GM12878 (cell line): ENCODE results near the gene MYCBP2. TPM values are rescaled to one million over a fixed set of nuclear protein-coding genes. Genes with fewer than 3 reads are reported as not detected.

ENCODE experiments used
- ATAC-seq: fragments of 200-7000 bp; cut with Tn5 transposase; 3 replicates; pipeline ENCODE4 v1.9.1; 2020; ENCODE audit warnings: mild to moderate bottlenecking, moderate library complexity
- BruUV-seq: library from RNA; stranded (reverse); fragments of 400-500 nt; replicated peaks from 2 replicates; lab custom pipeline; 2021; lab: Mats Ljungman, UMichigan
- CTCF ChIA-PET: fragments of 300-600 bp; sonication (Branson Sonifier 250); formaldehyde crosslinking; extraction: SDS; loops from one replicate; lab custom pipeline; 2021; ENCODE audit warnings: inconsistent platforms; lab: Yijun Ruan, JAX
- POLR2A ChIA-PET: fragments of 350-600 bp; formaldehyde crosslinking; extraction: SDS; loops from one replicate; lab custom pipeline; 2021; ENCODE audit warnings: inconsistent platforms; lab: Charles Lee
- RAD21 ChIA-PET: fragments of 300-600 bp; sonication (Branson Sonifier 250); formaldehyde crosslinking; loops from one replicate; lab custom pipeline; 2023; ENCODE audit warnings: antibody characterized with exemption; ENCODE audit not compliant: unreplicated experiment; lab: Charles Lee
- SMC1A ChIA-PET: fragments of 300-600 bp; sonication (Branson Sonifier 250); formaldehyde crosslinking; loops from one replicate; lab custom pipeline; 2023; ENCODE audit not compliant: unreplicated experiment, uncharacterized antibody; lab: Charles Lee
- DNase-seq: peaks from one replicate; pipeline ENCODE4 v3.0.0-alpha.2; 2011; ENCODE audit warnings: low read depth, low spot score
- FAIRE-seq: peaks from 3 replicates; lab custom pipeline; 2011; peaks lifted over from hg19 to GRCh38; lab: Jason Lieb, UNC
- H2AFZ ChIP-seq: 2 replicates; pipeline ENCODE4 v1.6.0; 2011; ENCODE audit warnings: low read depth, low read length, control low read depth; ENCODE audit not compliant: control insufficient read depth
- H3K27ac ChIP-seq: 2 replicates; pipeline ENCODE4 v1.5.1; 2011; ENCODE audit warnings: control low read depth; ENCODE audit not compliant: control insufficient read depth, insufficient read depth
- H3K27me3 ChIP-seq, 2 experiments: replicated peaks in 1 of 2; 2 replicates each; pipeline versions ENCODE4 v1.6.0 to v1.6.1; 2011; ENCODE audit warnings: low read length in 1 of 2; ENCODE audit not compliant: control insufficient read depth in 2 of 2, insufficient read depth in 2 of 2
- H3K36me3 ChIP-seq, 2 experiments: 2 replicates each; pipeline ENCODE4 v1.5.1; 2011; ENCODE audit warnings: low read length in 1 of 2; ENCODE audit not compliant: control insufficient read depth in 2 of 2, insufficient read depth in 2 of 2
- H3K4me1 ChIP-seq: 2 replicates; pipeline ENCODE4 v1.6.1; 2011; ENCODE audit warnings: mild to moderate bottlenecking, low read length, moderate library complexity, mixed read lengths; ENCODE audit not compliant: control insufficient read depth, insufficient read depth
- H3K4me2 ChIP-seq: 2 replicates; pipeline ENCODE4 v1.6.0; 2011; ENCODE audit warnings: control low read depth; ENCODE audit not compliant: control insufficient read depth, insufficient read depth
- H3K4me3 ChIP-seq: fragments of 200-600 bp; sonication (generic); 2 replicates; pipeline ENCODE4 v1.5.1; 2016
- H3K79me2 ChIP-seq: 2 replicates; pipeline ENCODE4 v1.6.0; 2011; ENCODE audit warnings: low read length; ENCODE audit not compliant: control insufficient read depth, insufficient read depth
- H3K9ac ChIP-seq: 2 replicates; pipeline ENCODE4 v1.8.0; 2011; ENCODE audit warnings: low read length, control low read depth, mixed read lengths; ENCODE audit not compliant: control insufficient read depth, insufficient read depth
- H3K9me3 ChIP-seq: replicated peaks from 3 replicates; pipeline ENCODE4 v1.5.1; 2011; ENCODE audit warnings: mild to moderate bottlenecking, low read length; ENCODE audit not compliant: control insufficient read depth, insufficient read depth
- H4K20me1 ChIP-seq: 2 replicates; pipeline ENCODE4 v1.6.0; 2011; ENCODE audit not compliant: control insufficient read depth, insufficient read depth
- BRCA1 ChIP-seq: IDR thresholded peaks from 2 replicates; pipeline ENCODE4 v1.6.1; 2011; ENCODE audit warnings: low read depth, low read length, improper control_type of control experiment
- CBFB ChIP-seq: IDR thresholded peaks from 2 replicates; pipeline ENCODE4 v1.6.1; 2016; ENCODE audit warnings: antibody characterized with exemption, low read depth
- CBX3 ChIP-seq: fragments of 200-600 bp; sonication (generic); IDR thresholded peaks from 2 replicates; pipeline ENCODE4 v1.6.1; 2016; ENCODE audit warnings: low read depth, borderline replicate concordance
- EZH2 ChIP-seq: IDR thresholded peaks from 2 replicates; pipeline ENCODE4 v1.6.1; 2012; ENCODE audit warnings: low read depth, mild to moderate bottlenecking, control low read depth, inconsistent platforms, low read length, borderline replicate concordance; ENCODE audit not compliant: control insufficient read depth
- FOS ChIP-seq: IDR thresholded peaks from 3 replicates; pipeline ENCODE4 v1.6.1; 2011; ENCODE audit warnings: borderline replicate concordance; ENCODE audit not compliant: insufficient read length; ENCODE audit errors: extremely low read depth
- FOXK2 ChIP-seq: fragments of 450-650 bp; IDR thresholded peaks from 2 replicates; pipeline ENCODE4 v1.6.1; 2017; ENCODE audit warnings: mild to moderate bottlenecking, moderate library complexity
- HDAC2 ChIP-seq: fragments of 200-600 bp; sonication (generic); IDR thresholded peaks from 2 replicates; pipeline ENCODE4 v1.6.1; 2017
- HDGF ChIP-seq: fragments of 450-650 bp; IDR thresholded peaks from 2 replicates; pipeline ENCODE4 v1.6.1; 2016; ENCODE audit warnings: antibody characterized with exemption
- JUNB ChIP-seq: IDR thresholded peaks from 2 replicates; pipeline ENCODE4 v1.6.1; 2016; ENCODE audit warnings: antibody characterized with exemption, mild to moderate bottlenecking
- KDM1A ChIP-seq: fragments of 200-600 bp; sonication (generic); IDR thresholded peaks from 2 replicates; pipeline ENCODE4 v1.6.1; 2016; ENCODE audit warnings: borderline replicate concordance
- MTA2 ChIP-seq: fragments of 450-650 bp; IDR thresholded peaks from 2 replicates; pipeline ENCODE4 v1.6.1; 2016; ENCODE audit warnings: low read depth, mild to moderate bottlenecking, moderate library complexity
- MXI1 ChIP-seq: fragments of 150-350 bp; IDR thresholded peaks from 2 replicates; pipeline ENCODE4 v1.6.1; 2011; ENCODE audit warnings: low read depth, mild to moderate bottlenecking, inconsistent platforms, low read length, improper control_type of control experiment
- NR2F1 ChIP-seq: fragments of 450-650 bp; conservative IDR thresholded peaks from 2 replicates; pipeline ENCODE4 v1.6.1; 2017; ENCODE audit warnings: mild to moderate bottlenecking
- PAX8 ChIP-seq: fragments of 450-650 bp; IDR thresholded peaks from 2 replicates; pipeline ENCODE4 v1.6.1; 2017; ENCODE audit warnings: mild to moderate bottlenecking, moderate library complexity
- RCOR1 ChIP-seq: conservative IDR thresholded peaks from 2 replicates; pipeline ENCODE4 v1.6.1; 2012; ENCODE audit warnings: low read depth, low read length, improper control_type of control experiment
- STAT1 ChIP-seq: fragments of 450-650 bp; conservative IDR thresholded peaks from 2 replicates; pipeline ENCODE4 v1.6.1; 2014; ENCODE audit warnings: antibody characterized with exemption, mild to moderate bottlenecking
- STAT3 ChIP-seq: IDR thresholded peaks from 2 replicates; pipeline ENCODE4 v1.6.1; 2011; ENCODE audit warnings: low read depth, low read length, improper control_type of control experiment
- TBL1XR1 ChIP-seq: IDR thresholded peaks from 2 replicates; pipeline ENCODE4 v1.6.1; 2012; ENCODE audit warnings: low read depth, low read length, improper control_type of control experiment
- WGBS: methylation state at CpG from one replicate; pipeline ENCODE4 v1.1.6; 2016; ENCODE audit warnings: low lambda C conversion rate; ENCODE audit not compliant: insufficient replicate concordance, insufficient coverage; ENCODE audit errors: missing lambda C conversion rate; 5-methylcytosine and 5-hydroxymethylcytosine counted together
- in situ Hi-C: fragments of 300-500 bp; cut with MboI; formaldehyde crosslinking; loops from 9 replicates; pipeline ENCODE4 v1.14.3; 2018; ENCODE audit warnings: mixed read lengths
- intact Hi-C: fragments of 100-400 bp; cut with micrococcal nuclease; formaldehyde crosslinking; loops from one replicate; pipeline ENCODE4 v1.14.2; 2022; ENCODE audit not compliant: unreplicated experiment
- polyA plus RNA-seq, 11 experiments: library from polyadenylated mRNA; depleted of rRNA in 4 of 11; unstranded in 6 of 11; stranded (reverse) in 5 of 11; fragments of >200 nt; fragmentation: Nextera tagmentation in 4 of 11; fragmentation: Illumina TruSeq in 1 of 11; extraction: Ambion mirVana in 4 of 11; extraction: Trizol in 1 of 11; gene quantifications; 1 replicate in 1 of 11; 2 replicates in 10 of 11; pipeline versions ENCODE4 v1.2.1 to v1.2.3, GENCODE V29; 2011 to 2016; ENCODE audit warnings: inconsistent platforms in 2 of 11, missing spikeins in 2 of 11, low read depth in 1 of 11
- total RNA-seq, 4 experiments: library from RNA; depleted of rRNA in 3 of 4; stranded (reverse); fragments of >200 nt in 3 of 4; fragmentation: Illumina TruSeq in 1 of 4; extraction: Trizol in 1 of 4; gene quantifications; 2 replicates each; pipeline versions ENCODE4 v1.2.1 to v1.2.3, GENCODE V29; 2013 to 2021
- TF ChIP-seq, protein P1 (sequence below): fragments of 450-650 bp; formaldehyde crosslinking; IDR thresholded peaks from 2 replicates; pipeline ENCODE4 v1.4.0; 2020; ENCODE audit warnings: mild to moderate bottlenecking, moderate library complexity

The MYCBP2 gene
- total and polyA plus RNA-seq, 10 of the 15 experiments (the other 5 are each of a cell fraction or from before 2014, with no cell fraction given), result 51.9 to 152 (median 98.2) TPM

DNA sequence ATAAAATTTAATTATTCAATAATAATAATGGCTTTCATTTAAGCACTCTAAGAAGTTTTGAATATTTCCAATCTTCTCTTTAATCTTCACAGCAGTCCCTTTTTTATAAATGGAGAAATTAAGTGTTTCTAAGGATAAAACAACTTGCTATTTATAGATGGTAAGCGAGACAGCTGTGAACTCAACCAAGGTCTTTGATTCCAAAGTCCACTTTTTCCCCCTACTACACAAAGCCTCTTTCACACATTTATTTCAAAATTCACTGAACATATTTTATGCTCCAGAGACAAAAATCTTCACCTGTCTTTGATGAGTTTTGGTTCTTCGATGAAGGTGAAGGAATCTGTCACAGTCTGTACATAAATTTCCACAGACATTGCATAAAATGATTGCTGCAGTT lies 265.5 kb downstream of the MYCBP2 start:
- H3K79me2 ChIP-seq, result no peaks in the 10 kb centered on the region
- BruUV-seq, result no TSS peak
- H3K9me3 ChIP-seq, result no peaks in the 10 kb centered on the region
- DNase-seq (no peak), ATAC-seq (no peak), FAIRE-seq (no peak)
- RAD21 ChIA-PET, result no interaction called here
- no peak overlapping the region for H3K9ac ChIP-seq
- SMC1A ChIA-PET, result no interaction called here
- no peaks in the 10 kb centered on the region for H4K20me1 ChIP-seq
- H3K36me3 ChIP-seq, result peaks cover 7 to 33% of the 10 kb centered on the region in 2 experiments
- H3K4me1 ChIP-seq, result no peaks in the 10 kb centered on the region
- no peaks in the 10 kb centered on the region for H3K27me3 ChIP-seq
- intact Hi-C loops (no loop called here), in situ Hi-C loops (no loop called here)
- 100% methylated on average over 2 of the region's 2 CpGs for WGBS
- CTCF ChIA-PET, result no interaction called here
- no peak overlapping the region for H3K27ac ChIP-seq
- H3K4me3 ChIP-seq, result no peak overlapping the region
- no peak overlapping the region for H2AFZ ChIP-seq
- no peak for TF ChIP-seq STAT1
- no peak for TF ChIP-seq HDGF
- no peak for TF ChIP-seq HDAC2
- TF ChIP-seq TBL1XR1, result no peak
- no peak for TF ChIP-seq EZH2
- no peak for TF ChIP-seq FOXK2
- no peak for TF ChIP-seq MTA2
- no peak for TF ChIP-seq JUNB
- no peak for TF ChIP-seq KDM1A
- no peak for TF ChIP-seq STAT3
- TF ChIP-seq CBX3, result no peak
- no peak for TF ChIP-seq CBFB
- no peak for TF ChIP-seq MXI1
- TF ChIP-seq NR2F1, result no peak
- no peak for TF ChIP-seq BRCA1
- TF ChIP-seq PAX8, result no peak
- TF ChIP-seq FOS, result no peak
- TF ChIP-seq, protein P1, sequence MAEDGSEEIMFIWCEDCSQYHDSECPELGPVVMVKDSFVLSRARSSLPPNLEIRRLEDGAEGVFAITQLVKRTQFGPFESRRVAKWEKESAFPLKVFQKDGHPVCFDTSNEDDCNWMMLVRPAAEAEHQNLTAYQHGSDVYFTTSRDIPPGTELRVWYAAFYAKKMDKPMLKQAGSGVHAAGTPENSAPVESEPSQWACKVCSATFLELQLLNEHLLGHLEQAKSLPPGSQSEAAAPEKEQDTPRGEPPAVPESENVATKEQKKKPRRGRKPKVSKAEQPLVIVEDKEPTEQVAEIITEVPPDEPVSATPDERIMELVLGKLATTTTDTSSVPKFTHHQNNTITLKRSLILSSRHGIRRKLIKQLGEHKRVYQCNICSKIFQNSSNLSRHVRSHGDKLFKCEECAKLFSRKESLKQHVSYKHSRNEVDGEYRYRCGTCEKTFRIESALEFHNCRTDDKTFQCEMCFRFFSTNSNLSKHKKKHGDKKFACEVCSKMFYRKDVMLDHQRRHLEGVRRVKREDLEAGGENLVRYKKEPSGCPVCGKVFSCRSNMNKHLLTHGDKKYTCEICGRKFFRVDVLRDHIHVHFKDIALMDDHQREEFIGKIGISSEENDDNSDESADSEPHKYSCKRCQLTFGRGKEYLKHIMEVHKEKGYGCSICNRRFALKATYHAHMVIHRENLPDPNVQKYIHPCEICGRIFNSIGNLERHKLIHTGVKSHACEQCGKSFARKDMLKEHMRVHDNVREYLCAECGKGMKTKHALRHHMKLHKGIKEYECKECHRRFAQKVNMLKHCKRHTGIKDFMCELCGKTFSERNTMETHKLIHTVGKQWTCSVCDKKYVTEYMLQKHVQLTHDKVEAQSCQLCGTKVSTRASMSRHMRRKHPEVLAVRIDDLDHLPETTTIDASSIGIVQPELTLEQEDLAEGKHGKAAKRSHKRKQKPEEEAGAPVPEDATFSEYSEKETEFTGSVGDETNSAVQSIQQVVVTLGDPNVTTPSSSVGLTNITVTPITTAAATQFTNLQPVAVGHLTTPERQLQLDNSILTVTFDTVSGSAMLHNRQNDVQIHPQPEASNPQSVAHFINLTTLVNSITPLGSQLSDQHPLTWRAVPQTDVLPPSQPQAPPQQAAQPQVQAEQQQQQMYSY, result no peak
- TF ChIP-seq RCOR1, result no peak
- H3K4me2 ChIP-seq, result no peak overlapping the region
- POLR2A ChIA-PET, result no interaction called here
